PFSK-1 (cell line): ENCODE data around the gene RPS24.

Experiments used
- POLR2AphosphoS5 ChIP-seq: IDR thresholded peaks from 2 replicates; pipeline ENCODE4 v1.6.1; 2012; ENCODE audit warnings: low read depth, mild to moderate bottlenecking, control low read depth, low read length, moderate library complexity
- TAF1 ChIP-seq: IDR thresholded peaks from 2 replicates; pipeline ENCODE4 v1.6.1; 2012; ENCODE audit warnings: low read length, control low read depth, borderline replicate concordance; ENCODE audit not compliant: insufficient read depth

- TF ChIP-seq POLR2AphosphoS5 (no peak), TAF1 (no peak)
Measured at GRCh38 chr10:78010278-78010677, 23.4 kb upstream of the RPS24 start.
